Breast epithelium (tissue), 3 donors: ENCODE data around the gene APBB2.

ENCODE experiments used
- CTCF ChIP-seq, 3 donors: fragments of 450-650 bp; IDR thresholded peaks; one replicate each; pipeline ENCODE4 v1.5.1; 2016 to 2017; ENCODE audit warnings: antibody characterized with exemption in 3 of 3, mild to moderate bottlenecking in 3 of 3, moderate library complexity in 3 of 3
- POLR2AphosphoS5 ChIP-seq, 3 donors: sonication (generic); formaldehyde crosslinking; IDR thresholded peaks; one replicate each; pipeline ENCODE4 v1.6.1; 2017; ENCODE audit warnings: antibody characterized with exemption in 3 of 3

DNA sequence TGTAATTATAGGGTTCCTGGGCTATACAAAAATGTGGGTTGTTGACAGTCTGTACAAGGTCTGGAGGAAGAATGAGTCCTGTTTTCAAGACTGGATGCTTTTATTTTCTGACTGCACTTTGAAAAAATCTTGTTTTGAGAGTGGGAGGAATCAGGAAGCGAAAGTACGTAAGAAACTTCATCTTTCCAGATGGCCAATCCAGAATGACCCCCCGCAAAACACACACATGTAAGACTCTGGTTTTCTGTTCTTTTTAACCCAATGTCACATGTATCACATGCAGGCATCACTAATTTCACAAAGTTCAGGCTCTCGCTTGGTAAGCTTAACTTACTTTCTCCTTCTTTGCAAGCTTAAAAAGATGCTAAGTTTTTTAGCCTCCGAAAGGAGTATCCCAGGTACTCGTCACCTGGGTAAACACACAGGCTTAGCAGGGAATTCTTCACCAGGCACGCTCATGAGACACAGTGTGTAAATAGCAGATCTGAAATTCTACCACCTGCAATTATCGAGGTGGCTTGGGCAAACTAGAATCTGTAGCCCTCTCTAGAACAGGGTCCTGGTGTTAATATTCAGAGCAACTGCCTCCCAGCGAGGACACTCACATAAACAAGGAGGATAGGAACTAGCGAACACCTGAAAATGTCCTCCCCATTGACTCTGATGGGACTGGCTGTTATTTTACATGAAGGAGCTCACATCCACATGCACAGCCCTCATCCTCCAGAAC is 373.9 kb downstream of the APBB2 start:
- TF ChIP-seq CTCF (IDR thresholded peaks at IDR 0.05) (no peak), POLR2AphosphoS5 (IDR thresholded peaks at IDR 0.05) (no peak)
